Fibroblast of peridontal ligament (primary cell): ENCODE measurements around the gene REPIN1.

ENCODE experiments used
- DNase-seq: peaks from one replicate; pipeline ENCODE4 v3.0.0-alpha.2; 2010; ENCODE audit errors: extremely low read depth

Gene REPIN1

GRCh38 chr7:150368096-150368883, at the start of gene REPIN1:
Gene REPIN1, plus strand, starts transcription at chr7:150368822. Its CDS starts 890 bp downstream, at chr7:150369712.
- peak; percentile 73 for DNase-seq

GRCh38 chr7:150321788-150322113, 46.9 kb upstream of the REPIN1 start:
- DNase-seq = no peak

GRCh38 chr7:150322114-150322832, 46.3 kb upstream of the REPIN1 start:
- no peak for DNase-seq

- DNase-seq = no peak
Observed at GRCh38 chr7:150322833-150323681, 45.6 kb upstream of the REPIN1 start, which contains the start of the genes ACTR3C and LRRC61. Gene ACTR3C, minus strand, starts transcription at chr7:150323545. Its CDS starts 28,249 bp downstream, at chr7:150295296. Gene LRRC61, plus strand, starts transcription at chr7:150323355. Its CDS starts 13,507 bp downstream, at chr7:150336862.

GRCh38 chr7:150323682-150324372, 44.8 kb upstream of the REPIN1 start:
- no peak for DNase-seq

- DNase-seq = no peak
Observed at GRCh38 chr7:150324373-150324961, 44.2 kb upstream of the REPIN1 start.

GRCh38 chr7:150325110-150325611, 43.5 kb upstream of the REPIN1 start:
- DNase-seq = no peak

- DNase-seq = no peak
Observed at GRCh38 chr7:150325901-150326300, 42.7 kb upstream of the REPIN1 start.

GRCh38 chr7:150326657-150327268, 41.9 kb upstream of the REPIN1 start:
- no peak for DNase-seq

GRCh38 chr7:150327308-150327707, 41.3 kb upstream of the REPIN1 start:
- no peak for DNase-seq

GRCh38 chr7:150329331-150330120, 39.1 kb upstream of the REPIN1 start:
- no peak for DNase-seq

GRCh38 chr7:150330211-150330885, 38.3 kb upstream of the REPIN1 start:
- no peak for DNase-seq

GRCh38 chr7:150332852-150333635, 35.6 kb upstream of the REPIN1 start:
- DNase-seq = no peak

GRCh38 chr7:150333659-150334058, 35.0 kb upstream of the REPIN1 start:
- no peak for DNase-seq

- DNase-seq = no peak
Observed at GRCh38 chr7:150334108-150334507, 34.5 kb upstream of the REPIN1 start.

GRCh38 chr7:150335108-150335773, 33.4 kb upstream of the REPIN1 start:
- peak; percentile 83 for DNase-seq

GRCh38 chr7:150335774-150336112, 32.9 kb upstream of the REPIN1 start:
- no peak for DNase-seq

GRCh38 chr7:150336746-150337145, 31.9 kb upstream of the REPIN1 start:
- no peak for DNase-seq
